NCI-H82 treated with DMSO at 0.1 percent for 48 hours (cell line): ENCODE results near the gene MLPH.
"Not testable (repeated sequence)": the region's sequence is repeated elsewhere in the genome, so short reads cannot be mapped to it uniquely, and the experiment has no call there.

Source experiments
- DNase-seq: peaks from one replicate; lab custom pipeline; 2025; ENCODE audit not compliant: unreplicated experiment; lab: John Stamatoyannopoulos, UW

MLPH gene

GRCh38 chr2:237581326-237581725, 94.3 kb downstream of the MLPH start:
- no peak for DNase-seq

GRCh38 chr2:237581751-237582746, 95.0 kb downstream of the MLPH start:
- peak; percentile 27 for DNase-seq

- no peak for DNase-seq
Measured at GRCh38 chr2:237583385-237584295, 96.6 kb downstream of the MLPH start.

GRCh38 chr2:237585590-237586221, 98.7 kb downstream of the MLPH start:
- DNase-seq = no peak

GRCh38 chr2:237588044-237588696, 101.1 kb downstream of the MLPH start:
- no peak for DNase-seq

GRCh38 chr2:237590272-237591140, 103.5 kb downstream of the MLPH start, which contains the start of gene RAB17:
Gene RAB17 (minus strand): TSS chr2:237590734. CDS start chr2:237586154, 4,580 bp downstream.
- no peak for DNase-seq

GRCh38 chr2:237591141-237591881, 104.3 kb downstream of the MLPH start:
- DNase-seq = no peak

GRCh38 chr2:237592425-237592980, 105.5 kb downstream of the MLPH start:
- DNase-seq = no peak

GRCh38 chr2:237593036-237593435, 106.0 kb downstream of the MLPH start:
- DNase-seq = no peak

GRCh38 chr2:237593596-237594320, 106.7 kb downstream of the MLPH start:
- DNase-seq = peak; percentile 57

- no peak for DNase-seq
Measured at GRCh38 chr2:237594514-237594871, 107.4 kb downstream of the MLPH start.

- DNase-seq = not testable (repeated sequence)
Measured at GRCh38 chr2:237595829-237596519, 108.9 kb downstream of the MLPH start.

- no peak for DNase-seq
Measured at GRCh38 chr2:237596520-237597195, 109.6 kb downstream of the MLPH start.

- DNase-seq = no peak
Measured at GRCh38 chr2:237597196-237598145, 110.4 kb downstream of the MLPH start.

GRCh38 chr2:237598468-237599208, 111.6 kb downstream of the MLPH start:
- DNase-seq = peak; percentile 93
